GM18505 (cell line): ENCODE data around the gene CDC42.
"Not testable (repeated sequence)": the region's sequence is repeated elsewhere in the genome, so short reads cannot be mapped to it uniquely, and the experiment has no call there.

ENCODE experiments used
- ATAC-seq: cut with Tn5 transposase; IDR thresholded peaks from one replicate; pipeline ENCODE4 v1.9.1; 2021; ENCODE audit not compliant: unreplicated experiment
- POLR2A ChIP-seq: IDR thresholded peaks from 4 replicates; pipeline ENCODE4 v1.6.1; 2011; ENCODE audit warnings: borderline replicate concordance; ENCODE audit not compliant: insufficient read depth, insufficient read length; ENCODE audit errors: extremely low read depth

CDC42 gene

DNA sequence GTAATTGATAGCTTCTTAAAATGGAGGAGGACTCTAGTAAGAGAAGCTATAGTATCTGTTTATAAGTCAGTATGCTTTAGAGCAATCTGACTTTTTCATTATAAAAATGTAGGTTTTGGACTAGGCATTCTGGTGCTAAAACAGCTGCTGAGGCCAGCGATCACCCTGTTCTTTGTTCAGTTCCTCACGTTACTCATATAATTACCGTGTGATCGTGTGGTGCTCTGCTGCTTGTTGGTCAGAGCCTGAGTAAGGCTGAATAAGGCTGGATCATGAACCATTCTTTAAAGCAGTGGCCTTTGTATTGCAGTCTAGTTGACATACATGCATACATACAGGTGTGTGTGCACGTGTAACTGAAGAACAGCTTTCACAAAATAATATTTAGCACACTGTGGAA lies 25.2 kb downstream of the CDC42 start:
- ATAC-seq = no peak
- no peak for TF ChIP-seq POLR2A

- no peak for TF ChIP-seq POLR2A
- ATAC-seq = no peak
Measured at GRCh38 chr1:22078133-22078532, 25.6 kb downstream of the CDC42 start.

DNA sequence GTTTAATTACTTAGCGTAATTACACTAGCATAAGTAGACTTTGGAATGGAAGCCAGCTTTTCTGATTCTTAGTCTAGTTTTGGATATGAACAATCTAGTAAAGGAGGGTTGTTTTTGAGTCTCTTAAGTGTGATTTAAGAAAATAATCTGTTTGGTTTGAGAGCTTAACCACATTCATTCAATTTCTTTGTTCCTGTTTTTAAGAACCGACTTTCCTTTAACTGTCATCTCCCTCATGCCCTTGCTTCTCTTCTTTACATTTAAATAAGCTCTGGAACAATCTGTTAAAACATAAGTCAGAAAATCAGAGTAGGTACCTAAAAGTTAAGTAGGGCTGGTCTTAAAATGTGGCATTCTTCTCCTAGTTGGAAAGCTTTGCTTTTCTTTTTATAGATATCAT lies 27.7 kb downstream of the CDC42 start:
- no peak for ATAC-seq
- no peak for TF ChIP-seq POLR2A

GRCh38 chr1:22088331-22088730 lies 35.8 kb downstream of the CDC42 start:
- TF ChIP-seq POLR2A = no peak
- ATAC-seq = no peak

DNA sequence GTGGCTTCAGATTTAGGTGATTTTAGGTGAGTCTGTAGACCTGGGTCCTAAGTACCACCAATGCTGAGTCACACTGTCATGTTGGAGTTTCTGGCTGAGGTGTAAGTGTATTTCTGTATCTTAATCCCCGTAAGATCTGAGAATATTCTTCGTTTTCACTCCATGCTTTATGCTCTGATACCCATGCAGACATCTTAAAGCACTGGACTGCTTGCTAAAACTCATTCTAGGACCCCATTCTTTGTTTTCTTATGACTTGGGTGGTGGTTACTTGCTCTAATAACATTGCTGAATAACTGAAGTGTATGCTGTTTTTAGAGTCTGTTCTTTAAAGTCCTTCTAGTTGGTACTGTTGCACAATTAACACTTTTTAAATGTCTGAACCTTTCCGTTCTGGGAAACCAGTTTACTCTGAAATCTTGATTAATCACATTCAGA lies 36.6 kb downstream of the CDC42 start:
- no peak for ATAC-seq
- no peak for TF ChIP-seq POLR2A

DNA sequence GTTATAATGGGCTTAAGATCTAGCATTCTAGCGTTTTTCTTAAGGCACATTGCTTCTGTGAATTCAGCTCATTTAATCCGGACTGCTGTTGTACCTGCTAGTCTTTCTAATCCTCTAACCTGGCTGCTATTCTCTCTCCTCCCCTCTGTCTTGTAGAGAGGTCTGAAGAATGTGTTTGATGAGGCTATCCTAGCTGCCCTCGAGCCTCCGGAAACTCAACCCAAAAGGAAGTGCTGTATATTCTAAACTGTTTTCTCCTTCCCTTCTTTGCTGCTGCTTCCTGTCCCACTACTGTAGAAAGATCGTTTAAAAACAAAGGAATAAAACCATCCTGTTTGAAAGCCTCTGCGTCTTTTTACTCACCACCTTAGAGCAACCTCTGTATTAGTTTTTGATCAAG lies 37.3 kb downstream of the CDC42 start:
- TF ChIP-seq POLR2A = no peak
- ATAC-seq = no peak

DNA sequence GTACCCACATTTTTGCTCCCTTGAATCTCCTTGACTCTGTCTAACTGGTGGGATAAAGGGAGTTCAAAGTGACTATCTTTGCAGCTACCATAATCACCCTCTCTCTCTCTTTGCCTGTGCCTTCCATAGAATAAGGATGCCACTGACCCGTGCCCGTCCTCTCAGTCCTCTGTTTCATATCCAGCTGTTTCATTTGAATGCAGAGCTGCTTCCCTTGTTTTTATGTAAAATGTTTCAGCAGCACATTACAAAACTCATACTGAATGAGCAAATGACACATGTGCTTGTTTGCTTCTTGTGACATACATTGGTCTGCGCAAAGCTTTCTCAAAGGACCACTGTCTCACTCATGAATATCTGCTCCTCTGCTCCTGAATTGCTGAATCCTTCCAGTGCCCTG lies 38.4 kb downstream of the CDC42 start:
- no peak for TF ChIP-seq POLR2A
- no peak for ATAC-seq

- not testable (repeated sequence) for ATAC-seq
Measured at GRCh38 chr1:22092026-22092768, 39.7 kb downstream of the CDC42 start.

DNA sequence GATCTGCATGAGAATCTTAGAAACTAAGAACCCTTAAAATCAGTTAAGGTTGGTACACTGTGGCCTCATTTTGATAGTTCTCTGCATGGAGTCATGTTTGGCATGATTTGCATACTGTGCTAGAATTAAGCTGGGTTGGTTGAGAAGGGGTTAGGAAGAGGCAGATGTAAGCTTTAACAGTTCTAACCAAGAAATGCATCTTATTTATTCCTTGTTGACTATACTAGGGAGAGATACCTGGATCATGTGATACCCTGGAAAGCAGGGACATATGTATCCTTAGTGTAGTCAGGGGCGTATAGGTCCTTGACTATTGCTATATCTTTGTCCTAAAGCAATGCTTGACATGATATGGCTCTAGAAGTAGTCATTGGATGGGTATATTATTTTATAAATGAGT lies 41.0 kb downstream of the CDC42 start:
- ATAC-seq = no peak
- no peak for TF ChIP-seq POLR2A

GRCh38 chr1:22096036-22096435 lies 43.5 kb downstream of the CDC42 start:
- TF ChIP-seq POLR2A = no peak
- ATAC-seq = no peak

DNA sequence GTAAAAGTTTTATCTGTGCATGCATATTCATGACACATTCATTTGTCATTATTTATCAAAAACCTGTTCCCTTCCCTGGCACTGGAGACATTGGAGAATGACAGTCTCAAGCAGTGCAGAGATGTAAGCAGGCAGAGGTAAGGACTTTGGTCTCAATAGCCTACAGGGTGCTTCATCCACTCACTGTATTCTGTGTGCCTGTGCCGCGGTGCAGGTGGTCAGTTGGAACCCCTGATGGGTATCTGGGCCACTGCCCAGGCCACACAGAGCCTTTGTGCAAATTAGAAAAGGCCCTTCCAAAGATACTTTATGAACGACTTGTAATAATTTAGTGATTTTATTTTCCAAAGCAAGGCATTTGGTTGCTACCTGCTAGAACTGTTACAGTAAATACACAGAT lies 44.0 kb downstream of the CDC42 start:
- no peak for TF ChIP-seq POLR2A
- no peak for ATAC-seq

GRCh38 chr1:22098752-22099151 lies 46.2 kb downstream of the CDC42 start:
- no peak for TF ChIP-seq POLR2A
- ATAC-seq = no peak

GRCh38 chr1:22100168-22100567 lies 47.7 kb downstream of the CDC42 start:
- no peak for ATAC-seq
- no peak for TF ChIP-seq POLR2A

- ATAC-seq = no peak
- TF ChIP-seq POLR2A = no peak
Measured at GRCh38 chr1:22101199-22101598, 48.7 kb downstream of the CDC42 start.

GRCh38 chr1:22101995-22102394 lies 49.5 kb downstream of the CDC42 start:
- no peak for ATAC-seq
- no peak for TF ChIP-seq POLR2A
